ENCODE measurements around the gene SEMA7A. TPM values are rescaled to one million over a fixed set of nuclear protein-coding genes. Genes with fewer than 3 reads are reported as not detected.

Gene SEMA7A
- total RNA-seq, 3 donors from 2014 or later: 0.80 to 1.3 (median 0.88) TPM

- peaks cover 0 to 10% of the 10 kb centered on the region in 2 donors for H3K4me1 ChIP-seq
- DNase-seq (ENCODE audit: low spot score in 2 of 2): no peak
- intact Hi-C loops (cut with DNase I; ENCODE audit: low total_unique reads): no loop called here
- H3K27me3 ChIP-seq: no peaks in the 10 kb centered on the region
- no peaks in the 10 kb centered on the region for H3K36me3 ChIP-seq
- no peak overlapping the region for H3K4me3 ChIP-seq
- H3K9me3 ChIP-seq: no peaks in the 10 kb centered on the region
- no peak overlapping the region for H3K27ac ChIP-seq
- TF ChIP-seq CTCF (IDR thresholded peaks at IDR 0.05) (no peak), POLR2AphosphoS5 (IDR thresholded peaks at IDR 0.05) (no peak), POLR2A (IDR thresholded peaks at IDR 0.05) (no peak)
These were observed 8.7 kb downstream of the SEMA7A start for GRCh38 chr15:74424901-74425528.

DNA sequence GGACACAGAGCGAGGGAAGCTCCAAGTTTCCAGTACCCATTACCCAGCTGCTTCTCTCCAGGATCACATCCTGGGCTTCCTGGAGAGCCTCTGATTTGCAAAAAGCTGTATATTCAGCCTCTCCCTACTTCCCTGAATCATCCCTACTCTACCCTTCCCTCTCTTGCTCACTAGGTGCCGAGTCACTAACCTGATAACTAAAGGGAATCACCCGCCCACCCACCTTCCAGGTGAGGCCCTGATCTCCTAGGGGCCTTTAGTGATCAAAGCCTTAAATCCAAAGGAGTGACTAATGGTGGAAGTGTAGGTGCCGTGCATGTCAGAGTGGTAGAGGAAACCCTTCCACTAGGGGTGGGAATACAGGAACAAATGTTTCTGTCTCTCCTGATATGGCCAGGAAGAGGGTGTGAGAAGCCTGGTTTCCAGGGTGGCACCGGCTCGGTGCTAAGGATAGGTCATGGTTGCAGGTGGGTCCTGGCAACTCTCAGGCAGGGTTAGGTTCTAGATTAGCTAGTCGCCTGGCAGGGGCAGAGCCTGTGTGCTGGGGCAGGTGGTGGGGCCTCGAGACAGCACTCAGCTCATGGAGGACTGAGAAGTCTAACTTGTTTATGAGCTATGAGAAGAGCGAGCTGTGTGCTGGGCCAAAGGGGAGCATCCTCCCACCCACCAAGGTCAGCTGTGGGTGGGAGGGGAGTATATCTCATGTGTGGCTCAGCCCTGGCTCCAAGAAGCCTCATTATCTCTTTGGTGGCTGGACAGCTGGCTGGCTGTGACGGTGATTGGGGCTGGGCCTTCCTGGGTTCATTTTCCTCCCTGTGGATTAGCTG, 10.1 kb downstream of the SEMA7A start:
- H3K4me3 ChIP-seq: no peak overlapping the region
- no peak for DNase-seq (ENCODE audit: low spot score in 2 of 2)
- intact Hi-C loops (cut with DNase I; ENCODE audit: low total_unique reads): no loop called here
- H3K27ac ChIP-seq: peak overlapping the region; percentile 73 to 77
- H3K4me1 ChIP-seq: peaks cover 0 to 10% of the 10 kb centered on the region in 2 donors
- H3K36me3 ChIP-seq: no peaks in the 10 kb centered on the region
- no peaks in the 10 kb centered on the region for H3K9me3 ChIP-seq
- no peak for TF ChIP-seq POLR2A (IDR thresholded peaks at IDR 0.05)
- TF ChIP-seq CTCF (IDR thresholded peaks at IDR 0.05): no peak
- no peak for TF ChIP-seq POLR2AphosphoS5 (IDR thresholded peaks at IDR 0.05)
- H3K27me3 ChIP-seq: no peaks in the 10 kb centered on the region

- peak overlapping the region; percentile 73 to 77 for H3K27ac ChIP-seq
- no peaks in the 10 kb centered on the region for H3K36me3 ChIP-seq
- H3K9me3 ChIP-seq: no peaks in the 10 kb centered on the region
- intact Hi-C loops (cut with DNase I; ENCODE audit: low total_unique reads): no loop called here
- H3K4me1 ChIP-seq: peaks cover 0 to 10% of the 10 kb centered on the region in 2 donors
- H3K27me3 ChIP-seq: no peaks in the 10 kb centered on the region
- peak in 1 of 2 donors; percentile 79 for DNase-seq (ENCODE audit: low spot score in 2 of 2)
- no peak overlapping the region for H3K4me3 ChIP-seq
- TF ChIP-seq CTCF (IDR thresholded peaks at IDR 0.05) (no peak), POLR2AphosphoS5 (IDR thresholded peaks at IDR 0.05) (peak in 1 of 3 donors; percentile 12)
These were observed 10.9 kb downstream of the SEMA7A start for GRCh38 chr15:74422652-74423430.

- peak overlapping the region; percentile 73 to 77 for H3K27ac ChIP-seq
- no peaks in the 10 kb centered on the region for H3K9me3 ChIP-seq
- no peak for TF ChIP-seq POLR2A (IDR thresholded peaks at IDR 0.05)
- TF ChIP-seq CTCF (IDR thresholded peaks at IDR 0.05): no peak
- TF ChIP-seq POLR2AphosphoS5 (IDR thresholded peaks at IDR 0.05): no peak
- no peak overlapping the region for H3K4me3 ChIP-seq
- intact Hi-C loops (cut with DNase I; ENCODE audit: low total_unique reads): no loop called here
- no peaks in the 10 kb centered on the region for H3K36me3 ChIP-seq
- H3K4me1 ChIP-seq: peaks cover 0 to 10% of the 10 kb centered on the region in 2 donors
- no peak for DNase-seq (ENCODE audit: low spot score in 2 of 2)
- no peaks in the 10 kb centered on the region for H3K27me3 ChIP-seq
These were observed 11.5 kb downstream of the SEMA7A start for GRCh38 chr15:74422265-74422651.
